Activated T-helper 1 cell treated with anti-CD3 and anti-CD28 coated beads, Interleukin-2, amount 50 U/mL, for 16 hours (primary cell): Measurements from ENCODE around the gene OOSP3.

Source experiments
- DNase-seq, 2 donors: peaks; one replicate each; pipeline ENCODE4 v3.0.0-alpha.2; 2020; ENCODE audit warnings: low read depth in 1 of 2, low spot score in 1 of 2

Gene OOSP3

GRCh38 chr11:59943997-59944714 is 65.6 kb downstream of the OOSP3 start:
- DNase-seq, result no peak

- no peak for DNase-seq
These were observed 66.1 kb downstream of the OOSP3 start for GRCh38 chr11:59944720-59945119.
